NCI-H82 treated with DMSO at 0.1 percent for 48 hours (cell line): ENCODE data around the gene PCDHB2.
"Not testable (repeated sequence)": the region's sequence is repeated elsewhere in the genome, so short reads cannot be mapped to it uniquely, and the experiment has no call there.

Experiments used
- DNase-seq: peaks from one replicate; lab custom pipeline; 2025; ENCODE audit not compliant: unreplicated experiment; lab: John Stamatoyannopoulos, UW

PCDHB2 gene

DNA sequence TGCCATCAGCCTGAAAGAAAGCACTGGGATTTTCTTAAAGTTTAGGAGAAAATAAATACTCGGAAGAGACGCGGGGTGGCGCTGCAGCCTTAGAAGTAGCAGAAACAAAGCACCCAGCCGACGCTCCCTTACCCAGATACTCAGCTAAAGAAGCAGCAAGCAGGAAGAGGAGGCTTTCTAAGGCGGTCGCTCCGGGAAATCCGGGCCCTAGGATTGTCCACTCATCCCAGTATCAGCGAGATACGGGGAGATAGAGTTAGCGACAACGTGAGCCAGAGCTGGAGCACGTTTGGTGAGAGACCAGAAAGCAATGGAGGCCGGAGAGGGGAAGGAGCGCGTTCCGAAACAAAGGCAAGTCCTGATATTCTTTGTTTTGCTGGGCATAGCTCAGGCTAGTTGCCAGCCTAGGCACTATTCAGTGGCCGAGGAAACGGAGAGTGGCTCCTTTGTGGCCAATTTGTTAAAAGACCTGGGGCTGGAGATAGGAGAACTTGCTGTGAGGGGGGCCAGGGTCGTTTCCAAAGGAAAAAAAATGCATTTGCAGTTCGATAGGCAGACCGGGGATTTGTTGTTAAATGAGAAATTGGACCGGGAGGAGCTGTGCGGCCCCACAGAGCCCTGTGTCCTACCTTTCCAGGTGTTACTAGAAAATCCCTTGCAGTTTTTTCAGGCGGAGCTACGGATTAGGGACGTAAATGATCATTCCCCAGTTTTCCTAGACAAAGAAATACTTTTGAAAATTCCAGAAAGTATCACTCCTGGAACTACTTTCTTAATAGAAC lies at the start of gene PCDHB2:
Gene PCDHB2, plus strand, starts transcription at position 135 of the 782 bp plus-strand sequence. Its CDS starts 176 bp downstream, at position 311.
- DNase-seq: peak; percentile 4

DNA sequence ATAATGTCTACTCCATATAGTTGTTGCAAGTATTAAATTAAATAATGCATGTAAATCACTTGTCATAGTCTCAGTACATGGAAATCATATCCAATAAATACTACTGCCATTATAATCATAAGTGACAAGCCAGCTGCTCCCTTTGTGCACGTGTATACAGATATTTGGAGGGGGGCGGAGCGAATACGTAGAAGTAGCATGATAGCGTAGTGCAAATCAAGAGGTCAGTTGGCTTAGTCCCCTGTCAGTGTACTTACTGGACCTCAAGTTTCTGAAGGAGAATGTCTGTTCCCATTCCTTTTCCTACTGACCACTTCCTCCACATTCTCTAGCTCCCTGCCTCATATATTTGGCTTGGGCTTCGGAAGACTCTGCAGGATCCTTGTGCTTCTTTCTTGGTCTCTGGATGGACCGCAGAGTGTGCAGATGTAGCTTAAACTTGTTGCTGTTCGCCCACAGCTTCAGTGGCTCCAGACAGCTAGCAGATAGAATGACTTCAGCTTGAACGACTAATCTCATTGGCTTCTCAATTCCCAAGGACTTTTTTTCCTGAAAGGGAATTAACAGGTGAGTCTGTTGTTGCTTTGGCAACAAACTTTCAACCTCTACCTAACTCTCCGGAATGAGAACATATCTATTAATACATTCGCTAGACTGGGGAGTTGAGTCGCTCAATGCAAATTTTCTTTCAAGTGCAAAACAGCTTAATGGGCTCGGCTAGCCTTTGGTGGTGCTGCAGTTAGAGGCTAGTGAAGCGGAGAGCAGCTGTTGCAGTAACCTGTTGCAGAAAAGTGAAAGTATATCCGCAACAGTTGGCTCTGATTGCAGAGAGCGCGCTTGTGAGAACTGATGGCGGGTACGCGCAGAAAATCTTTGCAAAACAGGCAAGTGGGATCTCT lies 43.5 kb upstream of the PCDHB2 start, which contains the start of gene PCDHB1:
Gene PCDHB1, plus strand, starts transcription at position 753 of the 899 bp plus-strand sequence. Its CDS starts 97 bp downstream, at position 850.
- DNase-seq: no peak

DNA sequence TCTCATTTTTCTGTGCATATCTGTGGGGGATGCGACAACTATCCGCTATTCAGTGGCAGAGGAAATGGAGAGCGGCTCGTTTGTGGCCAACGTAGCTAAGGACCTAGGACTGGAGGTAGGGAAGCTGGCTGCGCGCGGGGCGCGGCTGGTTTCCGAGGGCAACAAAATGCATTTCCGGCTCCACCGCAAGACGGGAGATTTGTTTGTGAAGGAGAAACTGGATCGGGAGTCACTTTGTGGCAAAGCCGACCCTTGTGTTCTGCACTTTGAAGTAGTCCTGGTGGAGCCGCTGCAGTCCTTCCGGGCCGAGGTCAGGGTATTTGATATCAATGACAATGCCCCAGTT lies 42.9 kb upstream of the PCDHB2 start:
- DNase-seq: no peak

DNA sequence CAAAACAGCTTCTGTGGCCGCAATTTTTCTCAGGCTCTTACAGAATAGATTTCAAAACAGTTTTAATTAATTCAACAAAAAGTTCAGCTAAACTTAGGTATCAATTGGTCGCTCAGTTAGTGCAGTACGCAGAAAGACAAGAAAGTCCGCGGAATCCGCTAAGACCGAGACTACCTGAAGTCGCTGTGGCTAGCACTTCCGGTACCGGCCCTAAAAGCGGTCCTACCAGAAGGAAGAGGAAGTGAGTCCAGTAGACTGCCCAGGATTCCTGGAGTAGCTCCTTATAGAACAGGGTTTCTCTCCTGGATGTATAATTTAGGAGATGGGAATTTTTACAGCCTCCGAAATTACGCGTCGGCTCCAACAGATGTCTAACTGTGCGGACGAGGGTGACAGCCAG lies 16.6 kb upstream of the PCDHB2 start:
- DNase-seq: no peak

DNA sequence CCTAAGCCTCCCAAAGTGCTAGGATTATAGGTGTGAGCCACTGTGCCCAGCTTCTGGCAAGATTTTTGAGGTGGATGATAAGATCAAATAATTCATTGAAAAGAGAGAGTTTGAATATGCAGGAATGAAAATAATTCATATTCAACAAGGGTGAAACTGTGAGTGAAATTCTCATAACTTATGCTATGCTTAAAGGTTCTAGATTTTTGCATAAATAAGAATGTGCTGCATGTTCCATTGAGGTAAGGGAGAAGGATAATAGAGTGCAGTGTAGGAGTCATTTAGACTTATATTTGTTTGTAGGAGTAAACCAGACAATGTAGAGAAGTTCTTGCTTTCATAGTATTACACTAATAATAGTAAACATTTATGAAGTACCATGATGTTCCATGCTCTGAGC lies 12.2 kb upstream of the PCDHB2 start:
- DNase-seq: no peak

DNA sequence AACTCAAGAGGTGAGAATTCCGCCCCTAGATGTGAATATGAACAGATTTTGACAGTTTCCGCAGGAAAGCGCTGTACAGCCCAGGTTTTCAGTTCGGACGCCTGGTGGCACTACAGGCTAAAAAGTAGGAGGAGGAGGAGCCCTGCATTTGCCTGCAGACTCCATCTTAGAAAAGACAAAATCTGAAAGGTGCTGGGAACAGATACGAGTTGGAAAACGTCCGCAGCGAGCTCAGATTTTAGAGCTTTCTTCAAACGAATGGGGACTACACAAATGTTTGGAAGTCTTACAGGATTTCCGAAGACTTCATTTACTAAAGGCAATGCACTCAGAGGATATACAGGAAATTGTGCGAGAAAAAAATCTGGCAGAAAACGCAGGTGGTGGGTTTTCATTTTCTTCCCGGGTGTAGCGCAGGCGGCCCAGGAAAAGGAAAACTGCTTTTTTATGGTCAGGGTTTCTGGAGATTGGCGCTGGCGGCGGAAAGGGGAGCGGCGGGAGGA lies 9.9 kb upstream of the PCDHB2 start:
- DNase-seq: peak; percentile 10

DNA sequence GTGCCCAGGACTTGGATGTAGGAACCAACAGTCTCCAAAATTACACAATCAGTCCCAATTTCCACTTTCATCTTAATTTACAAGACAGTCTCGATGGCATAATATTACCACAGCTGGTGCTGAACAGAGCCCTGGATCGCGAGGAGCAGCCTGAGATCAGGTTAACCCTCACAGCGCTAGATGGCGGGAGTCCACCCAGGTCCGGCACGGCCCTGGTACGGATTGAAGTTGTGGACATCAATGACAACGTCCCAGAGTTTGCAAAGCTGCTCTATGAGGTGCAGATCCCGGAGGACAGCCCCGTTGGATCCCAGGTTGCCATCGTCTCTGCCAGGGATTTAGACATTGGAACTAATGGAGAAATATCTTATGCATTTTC lies 837 bp downstream of the PCDHB2 start:
- no peak for DNase-seq

DNA sequence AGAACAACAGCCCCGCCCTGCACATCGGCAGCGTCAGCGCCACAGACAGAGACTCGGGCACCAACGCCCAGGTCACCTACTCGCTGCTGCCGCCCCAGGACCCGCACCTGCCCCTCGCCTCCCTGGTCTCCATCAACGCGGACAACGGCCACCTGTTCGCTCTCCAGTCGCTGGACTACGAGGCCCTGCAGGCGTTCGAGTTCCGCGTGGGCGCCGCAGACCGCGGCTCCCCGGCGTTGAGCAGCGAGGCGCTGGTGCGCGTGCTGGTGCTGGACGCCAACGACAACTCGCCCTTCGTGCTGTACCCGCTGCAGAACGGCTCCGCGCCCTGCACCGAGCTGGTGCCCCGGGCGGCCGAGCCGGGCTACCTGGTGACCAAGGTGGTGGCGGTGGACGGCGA lies 1.8 kb downstream of the PCDHB2 start:
- not testable (repeated sequence) for DNase-seq

DNA sequence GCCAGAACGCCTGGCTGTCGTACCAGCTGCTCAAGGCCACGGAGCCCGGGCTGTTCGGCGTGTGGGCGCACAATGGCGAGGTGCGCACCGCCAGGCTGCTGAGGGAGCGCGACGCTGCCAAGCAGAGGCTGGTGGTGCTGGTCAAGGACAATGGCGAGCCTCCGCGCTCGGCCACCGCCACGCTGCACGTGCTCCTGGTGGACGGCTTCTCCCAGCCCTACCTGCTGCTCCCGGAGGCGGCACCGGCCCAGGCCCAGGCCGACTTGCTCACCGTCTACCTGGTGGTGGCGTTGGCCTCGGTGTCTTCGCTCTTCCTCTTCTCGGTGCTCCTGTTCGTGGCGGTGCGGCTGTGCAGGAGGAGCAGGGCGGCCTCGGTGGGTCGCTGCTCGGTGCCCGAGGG lies 2.2 kb downstream of the PCDHB2 start:
- DNase-seq: not testable (repeated sequence)

DNA sequence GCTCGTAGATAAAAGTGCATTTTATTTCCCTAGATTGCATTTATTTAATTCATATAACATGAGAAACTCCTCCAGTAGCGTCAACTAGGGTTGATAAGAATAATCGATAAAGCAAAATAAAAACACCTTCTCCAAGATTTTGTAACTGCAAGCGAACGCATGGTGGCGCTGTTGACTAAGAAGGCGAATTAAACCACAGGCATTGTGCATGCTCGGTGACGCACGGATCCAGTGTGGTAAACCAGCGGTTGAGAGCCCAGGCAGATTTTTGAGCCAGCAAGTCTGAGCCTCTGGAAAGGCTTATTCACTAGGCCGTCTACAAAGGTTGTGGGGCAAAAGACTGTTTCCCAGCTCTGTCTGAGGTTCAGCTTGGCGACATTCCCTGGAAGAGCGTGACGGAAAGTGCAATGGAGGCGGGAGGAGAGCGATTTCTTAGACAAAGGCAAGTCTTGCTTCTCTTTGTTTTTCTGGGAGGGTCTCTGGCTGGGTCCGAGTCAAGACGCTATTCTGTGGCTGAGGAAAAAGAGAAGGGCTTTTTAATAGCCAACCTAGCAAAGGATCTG lies 5.9 kb downstream of the PCDHB2 start, which contains the start of gene PCDHB3:
Gene PCDHB3, plus strand, starts transcription at position 231 of the 563 bp plus-strand sequence. Its CDS starts 177 bp downstream, at position 408.
- DNase-seq: no peak

DNA sequence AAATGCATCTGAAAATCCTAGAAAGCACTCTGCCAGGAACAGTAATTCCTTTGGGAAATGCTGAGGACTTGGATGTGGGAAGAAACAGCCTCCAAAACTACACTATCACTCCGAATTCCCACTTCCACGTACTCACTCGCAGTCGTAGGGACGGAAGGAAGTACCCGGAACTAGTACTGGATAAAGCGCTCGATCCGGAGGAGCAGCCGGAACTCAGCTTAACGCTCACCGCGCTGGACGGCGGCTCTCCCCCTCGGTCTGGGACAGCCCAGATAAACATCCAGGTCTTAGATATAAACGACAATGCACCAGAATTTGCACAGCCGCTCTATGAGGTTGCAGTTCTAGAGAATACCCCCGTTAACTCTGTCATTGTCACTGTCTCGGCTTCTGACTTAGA lies 6.6 kb downstream of the PCDHB2 start:
- DNase-seq: no peak

DNA sequence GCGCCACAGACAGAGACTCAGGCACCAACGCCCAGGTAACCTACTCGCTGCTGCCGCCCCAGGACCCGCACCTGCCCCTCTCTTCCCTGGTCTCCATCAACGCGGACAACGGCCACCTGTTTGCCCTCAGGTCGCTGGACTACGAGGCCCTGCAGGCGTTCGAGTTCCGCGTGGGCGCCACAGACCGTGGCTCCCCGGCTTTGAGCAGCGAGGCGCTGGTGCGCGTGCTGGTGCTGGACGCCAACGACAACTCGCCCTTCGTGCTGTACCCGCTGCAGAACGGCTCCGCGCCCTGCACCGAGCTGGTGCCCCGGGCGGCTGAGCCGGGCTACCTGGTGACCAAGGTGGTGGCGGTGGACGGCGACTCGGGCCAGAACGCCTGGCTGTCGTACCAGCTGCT lies 7.7 kb downstream of the PCDHB2 start:
- DNase-seq: not testable (repeated sequence)

DNA sequence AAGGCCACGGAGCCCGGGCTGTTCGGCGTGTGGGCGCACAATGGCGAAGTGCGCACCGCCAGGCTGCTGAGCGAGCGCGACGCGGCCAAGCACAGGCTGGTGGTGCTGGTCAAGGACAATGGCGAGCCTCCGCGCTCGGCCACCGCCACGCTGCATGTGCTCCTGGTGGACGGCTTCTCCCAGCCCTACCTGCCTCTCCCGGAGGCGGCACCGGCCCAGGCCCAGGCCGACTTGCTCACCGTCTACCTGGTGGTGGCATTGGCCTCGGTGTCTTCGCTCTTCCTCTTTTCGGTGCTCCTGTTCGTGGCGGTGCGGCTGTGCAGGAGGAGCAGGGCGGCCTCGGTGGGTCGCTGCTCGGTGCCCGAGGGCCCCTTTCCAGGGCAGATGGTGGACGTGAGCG lies 8.1 kb downstream of the PCDHB2 start:
- DNase-seq: not testable (repeated sequence)

DNA sequence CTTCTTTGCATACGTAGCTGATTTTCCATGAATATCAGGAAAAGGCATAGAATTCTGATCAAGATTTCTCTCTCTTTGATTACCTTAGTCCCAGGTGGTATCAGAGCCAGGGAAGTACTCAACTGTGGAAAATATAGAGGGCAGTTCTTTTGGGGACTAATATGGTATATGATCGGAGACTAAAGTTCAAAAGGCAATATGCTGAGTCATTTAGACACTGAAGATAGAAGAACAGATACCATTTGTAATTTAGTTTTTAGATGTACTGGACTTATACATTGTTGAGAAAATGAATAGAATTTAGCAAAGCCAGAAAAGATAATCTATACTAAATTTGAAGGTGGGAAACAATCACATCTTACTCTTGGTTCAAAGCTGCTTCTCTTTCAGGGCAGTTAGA lies 10.9 kb downstream of the PCDHB2 start:
- DNase-seq: no peak

DNA sequence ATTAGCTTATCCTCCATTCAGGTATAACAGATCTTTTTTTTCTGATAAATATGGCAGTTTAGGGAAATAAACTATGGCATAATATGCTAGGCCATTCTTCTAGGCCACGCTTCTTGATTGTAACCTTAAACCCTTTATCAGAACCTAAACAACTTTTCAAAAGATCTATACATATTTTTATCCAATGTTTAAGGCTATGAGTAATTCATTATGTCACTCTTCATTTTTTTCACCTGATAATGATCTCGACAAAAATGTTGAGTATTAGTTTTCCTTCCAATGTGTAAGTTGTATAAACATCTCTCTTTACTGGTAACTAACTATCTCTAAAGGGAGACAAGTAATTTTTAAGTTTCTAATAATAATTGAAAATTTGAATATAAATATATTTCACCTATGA lies 24.8 kb downstream of the PCDHB2 start:
- DNase-seq: no peak

DNA sequence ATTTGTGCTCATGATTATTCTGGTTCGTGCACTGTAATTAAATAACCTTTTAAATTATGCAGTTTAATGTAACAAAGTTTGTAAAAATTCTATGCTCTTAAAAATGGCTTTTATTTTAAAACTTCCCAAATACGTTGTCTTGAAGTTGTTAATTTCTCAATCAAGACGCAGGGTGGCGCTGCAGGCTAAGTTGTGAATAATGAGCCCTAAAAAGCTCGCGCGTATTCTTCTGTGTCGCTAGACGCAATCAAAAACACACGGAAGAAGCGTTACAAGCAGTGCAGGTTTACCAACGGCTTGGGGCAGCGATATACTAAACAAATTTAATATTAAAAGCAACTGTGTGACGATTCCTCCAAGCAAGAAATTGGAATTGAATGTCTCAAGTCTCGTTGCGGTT lies 27.1 kb downstream of the PCDHB2 start, which contains the start of gene PCDHB4:
Gene PCDHB4, plus strand, starts transcription at position 256 of the 400 bp plus-strand sequence. CDS start 181 bp downstream, outside the sequence.
- DNase-seq: no peak

DNA sequence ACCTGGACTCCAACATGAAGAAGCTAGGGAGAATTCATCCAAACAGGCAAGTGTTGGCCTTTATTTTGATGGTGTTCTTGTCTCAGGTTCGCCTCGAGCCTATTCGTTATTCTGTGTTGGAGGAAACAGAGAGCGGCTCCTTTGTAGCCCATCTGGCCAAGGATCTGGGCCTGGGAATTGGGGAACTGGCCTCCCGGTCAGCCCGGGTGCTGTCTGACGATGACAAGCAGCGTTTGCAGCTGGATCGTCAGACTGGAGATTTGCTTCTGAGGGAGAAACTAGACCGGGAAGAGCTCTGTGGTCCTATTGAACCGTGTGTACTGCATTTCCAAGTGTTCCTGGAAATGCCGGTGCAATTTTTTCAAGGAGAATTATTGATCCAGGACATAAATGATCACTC lies 27.6 kb downstream of the PCDHB2 start:
- DNase-seq: no peak

DNA sequence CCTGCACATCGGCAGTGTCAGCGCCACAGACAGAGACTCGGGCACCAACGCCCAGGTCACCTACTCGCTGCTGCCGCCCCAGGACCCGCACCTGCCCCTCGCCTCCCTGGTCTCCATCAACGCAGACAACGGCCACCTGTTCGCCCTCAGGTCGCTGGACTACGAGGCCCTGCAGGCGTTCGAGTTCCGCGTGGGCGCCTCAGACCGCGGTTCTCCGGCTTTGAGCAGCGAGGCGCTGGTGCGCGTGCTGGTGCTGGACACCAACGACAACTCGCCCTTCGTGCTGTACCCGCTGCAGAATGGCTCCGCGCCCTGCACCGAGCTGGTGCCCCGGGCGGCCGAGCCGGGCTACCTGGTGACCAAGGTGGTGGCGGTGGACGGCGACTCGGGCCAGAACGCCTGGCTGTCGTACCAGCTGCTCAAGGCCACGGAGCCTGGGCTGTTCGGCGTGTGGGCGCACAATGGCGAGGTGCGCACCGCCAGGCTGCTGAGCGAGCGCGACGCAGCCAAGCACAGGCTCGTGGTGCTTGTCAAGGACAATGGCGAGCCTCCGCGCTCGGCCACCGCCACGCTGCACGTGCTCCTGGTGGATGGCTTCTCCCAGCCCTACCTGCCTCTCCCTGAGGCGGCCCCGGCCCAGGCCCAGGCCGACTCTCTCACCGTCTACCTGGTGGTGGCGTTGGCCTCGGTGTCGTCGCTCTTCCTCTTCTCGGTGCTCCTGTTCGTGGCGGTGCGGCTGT lies 29.2 kb downstream of the PCDHB2 start:
- not testable (repeated sequence) for DNase-seq

DNA sequence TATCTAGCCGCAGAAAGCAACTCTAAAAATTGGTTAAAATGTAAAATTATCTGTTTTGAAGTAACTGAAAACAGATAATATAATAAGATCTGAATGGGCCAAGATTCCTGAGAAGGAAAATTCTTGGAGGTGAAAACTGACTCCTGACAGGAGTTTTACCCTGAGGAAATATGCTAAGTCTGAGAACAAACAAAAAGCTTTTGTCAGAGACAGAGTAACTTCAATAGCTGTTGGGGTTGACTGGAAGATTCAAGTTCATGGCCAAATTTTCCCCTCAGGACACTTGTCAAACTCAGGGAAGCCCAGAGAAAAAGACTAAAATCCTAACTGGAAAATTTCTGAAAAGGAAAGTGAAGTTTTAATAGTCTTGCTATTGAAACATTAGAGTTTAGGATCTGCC lies 32.9 kb downstream of the PCDHB2 start:
- DNase-seq: no peak

DNA sequence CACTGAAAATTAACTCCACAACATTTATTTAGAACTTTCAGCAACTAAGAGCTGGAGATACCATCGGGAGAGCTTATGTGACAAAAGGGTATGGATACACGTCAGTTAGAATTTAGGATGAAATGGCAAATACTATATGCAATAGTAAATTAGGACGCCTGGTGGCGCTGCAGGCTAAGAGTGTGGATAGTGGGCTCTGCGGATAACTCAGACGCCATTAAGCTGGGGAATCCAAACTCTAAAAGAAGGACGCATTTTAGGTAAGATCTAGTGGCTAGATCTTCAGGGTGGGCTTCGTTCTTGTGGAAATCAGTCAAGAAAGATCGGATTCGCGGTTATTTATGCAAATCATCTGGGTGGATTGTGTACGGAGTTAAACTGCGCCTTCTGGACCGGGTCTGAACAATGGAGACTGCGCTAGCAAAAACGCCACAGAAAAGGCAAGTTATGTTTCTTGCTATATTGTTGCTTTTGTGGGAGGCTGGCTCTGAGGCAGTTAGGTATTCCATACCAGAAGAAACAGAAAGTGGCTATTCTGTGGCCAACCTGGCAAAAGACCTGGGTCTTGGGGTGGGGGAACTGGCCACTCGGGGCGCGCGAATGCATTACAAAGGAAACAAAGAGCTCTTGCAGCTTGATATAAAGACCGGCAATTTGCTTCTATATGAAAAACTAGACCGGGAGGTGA lies 40.8 kb downstream of the PCDHB2 start, which contains the start of gene PCDHB5:
Gene PCDHB5, plus strand, starts transcription at position 177 of the 688 bp plus-strand sequence. Its CDS starts 229 bp downstream, at position 406.
- DNase-seq: no peak
